DND-41 (cell line): ENCODE measurements around the gene IQCE.

ENCODE experiments used
- ATAC-seq: fragments of 200-7000 bp; cut with Tn5 transposase; 3 replicates; pipeline ENCODE4 v1.9.1; 2021; ENCODE audit warnings: low read depth; ENCODE audit not compliant: insufficient read depth
- DNase-seq: peaks from one replicate; pipeline ENCODE4 v3.0.0-alpha.2; 2020
- H2AFZ ChIP-seq: 2 replicates; pipeline ENCODE4 v1.6.0; 2012; ENCODE audit warnings: low read depth, low read length
- H3K27ac ChIP-seq: 2 replicates; pipeline ENCODE4 v1.5.1; 2012; ENCODE audit warnings: low read length, inconsistent platforms
- H3K27me3 ChIP-seq: fragments of 200-600 bp; sonication (generic); 2 replicates; pipeline ENCODE4 v1.6.0; 2012; ENCODE audit warnings: low read length, mild to moderate bottlenecking, inconsistent platforms; ENCODE audit not compliant: insufficient read depth, poor library complexity
- H3K36me3 ChIP-seq: 2 replicates; pipeline ENCODE4 v1.5.1; 2012; ENCODE audit warnings: low read length, inconsistent platforms; ENCODE audit not compliant: insufficient read depth
- H3K4me1 ChIP-seq: 2 replicates; pipeline ENCODE4 v1.5.1; 2012; ENCODE audit warnings: mild to moderate bottlenecking, low read length; ENCODE audit not compliant: insufficient read depth
- H3K4me2 ChIP-seq: 2 replicates; pipeline ENCODE4 v1.6.0; 2012; ENCODE audit warnings: mild to moderate bottlenecking, moderate library complexity, low read length, inconsistent platforms; ENCODE audit not compliant: insufficient read depth
- H3K4me3 ChIP-seq, 2 experiments: fragments of 200-600 bp in 1 of 2; shearing (Covaris generic) in 1 of 2; 2 replicates each; pipeline ENCODE4 v1.5.1; 2012 to 2016; ENCODE audit warnings: inconsistent platforms in 2 of 2, low read length in 2 of 2, mild to moderate bottlenecking in 2 of 2, low read depth in 1 of 2, moderate library complexity in 1 of 2
- H3K79me2 ChIP-seq: 2 replicates; pipeline ENCODE4 v1.6.0; 2012; ENCODE audit warnings: low read length, inconsistent platforms; ENCODE audit not compliant: insufficient read depth
- H3K9ac ChIP-seq: 2 replicates; pipeline ENCODE4 v1.6.0; 2012; ENCODE audit warnings: low read depth, mild to moderate bottlenecking, inconsistent platforms, low read length, moderate library complexity
- H3K9me3 ChIP-seq: 2 replicates; pipeline ENCODE4 v1.5.1; 2012; ENCODE audit warnings: low read length, moderate library complexity, mild to moderate bottlenecking, inconsistent platforms; ENCODE audit not compliant: insufficient read depth, severe bottlenecking
- H4K20me1 ChIP-seq: 2 replicates; pipeline ENCODE4 v1.6.0; 2012; ENCODE audit warnings: low read length; ENCODE audit not compliant: insufficient read depth
- EZH2 ChIP-seq: IDR thresholded peaks from 3 replicates; pipeline ENCODE4 v1.6.1; 2012; ENCODE audit warnings: borderline replicate concordance, low read depth, mild to moderate bottlenecking, moderate library complexity, low read length, inconsistent platforms; ENCODE audit not compliant: severe bottlenecking
- TF ChIP-seq, protein P1 (sequence below): IDR thresholded peaks from 2 replicates; pipeline ENCODE4 v1.5.1; 2012; ENCODE audit warnings: borderline replicate concordance, low read length, moderate library complexity, mild to moderate bottlenecking; ENCODE audit not compliant: poor library complexity, severe bottlenecking; ENCODE audit errors: extremely low read depth

Gene IQCE

DNA sequence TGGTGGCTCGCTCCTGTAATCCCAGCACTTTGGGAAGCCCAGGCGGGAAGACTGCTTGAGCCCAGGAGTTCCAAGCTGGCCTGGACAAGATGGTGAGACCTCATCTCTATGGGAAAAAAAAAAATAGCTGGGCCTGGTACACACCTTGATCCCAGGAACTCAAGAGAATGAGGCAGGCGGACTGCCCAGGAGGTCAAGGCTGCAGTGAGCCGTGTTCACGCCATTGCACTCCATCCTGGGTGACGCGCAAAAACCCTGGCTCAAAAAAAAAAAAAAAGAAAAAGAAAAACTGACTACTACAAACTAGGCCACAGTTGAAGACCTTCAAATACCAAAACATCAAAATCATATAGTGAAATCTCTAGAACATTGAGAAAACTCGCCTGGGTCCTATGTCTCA is 7.4 kb upstream of the IQCE start:
- H2AFZ ChIP-seq, result no peak overlapping the region
- H4K20me1 ChIP-seq, result peaks cover 12% of the 10 kb centered on the region
- H3K4me3 ChIP-seq, result no peak overlapping the region
- no peak overlapping the region for H3K9ac ChIP-seq
- no peak for ATAC-seq
- TF ChIP-seq EZH2, result no peak
- TF ChIP-seq, protein P1, sequence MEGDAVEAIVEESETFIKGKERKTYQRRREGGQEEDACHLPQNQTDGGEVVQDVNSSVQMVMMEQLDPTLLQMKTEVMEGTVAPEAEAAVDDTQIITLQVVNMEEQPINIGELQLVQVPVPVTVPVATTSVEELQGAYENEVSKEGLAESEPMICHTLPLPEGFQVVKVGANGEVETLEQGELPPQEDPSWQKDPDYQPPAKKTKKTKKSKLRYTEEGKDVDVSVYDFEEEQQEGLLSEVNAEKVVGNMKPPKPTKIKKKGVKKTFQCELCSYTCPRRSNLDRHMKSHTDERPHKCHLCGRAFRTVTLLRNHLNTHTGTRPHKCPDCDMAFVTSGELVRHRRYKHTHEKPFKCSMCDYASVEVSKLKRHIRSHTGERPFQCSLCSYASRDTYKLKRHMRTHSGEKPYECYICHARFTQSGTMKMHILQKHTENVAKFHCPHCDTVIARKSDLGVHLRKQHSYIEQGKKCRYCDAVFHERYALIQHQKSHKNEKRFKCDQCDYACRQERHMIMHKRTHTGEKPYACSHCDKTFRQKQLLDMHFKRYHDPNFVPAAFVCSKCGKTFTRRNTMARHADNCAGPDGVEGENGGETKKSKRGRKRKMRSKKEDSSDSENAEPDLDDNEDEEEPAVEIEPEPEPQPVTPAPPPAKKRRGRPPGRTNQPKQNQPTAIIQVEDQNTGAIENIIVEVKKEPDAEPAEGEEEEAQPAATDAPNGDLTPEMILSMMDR, result no peak
- peaks cover 38% of the 10 kb centered on the region for H3K79me2 ChIP-seq
- H3K27me3 ChIP-seq, result no peaks in the 10 kb centered on the region
- H3K27ac ChIP-seq, result no peak overlapping the region
- H3K36me3 ChIP-seq, result peaks cover 41% of the 10 kb centered on the region
- H3K9me3 ChIP-seq, result no peaks in the 10 kb centered on the region
- peaks cover 29% of the 10 kb centered on the region for H3K4me1 ChIP-seq
- H3K4me2 ChIP-seq, result no peak overlapping the region
- no peak for DNase-seq

DNA sequence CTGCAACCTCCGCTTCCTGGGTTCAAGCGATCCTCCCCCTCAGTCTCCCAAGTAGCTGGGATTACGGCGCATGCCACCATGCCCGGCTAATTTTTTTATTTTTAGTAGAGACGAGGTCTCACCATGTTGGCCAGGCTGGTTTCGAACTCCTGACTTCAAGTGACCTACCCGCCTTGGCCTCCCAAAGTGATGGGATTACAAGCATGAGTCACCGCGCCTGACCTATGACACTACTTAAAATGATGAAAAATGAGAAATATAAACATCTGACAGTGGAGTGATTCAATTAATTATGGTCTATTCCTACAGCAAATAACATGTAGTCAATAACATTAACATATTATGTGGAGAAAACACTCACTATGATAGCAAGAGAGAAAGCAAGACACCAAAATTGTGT is 5.7 kb upstream of the IQCE start:
- Histone ChIP-seq H3K79me2 (peaks cover 35% of the 10 kb centered on the region), H3K9me3 (no peaks in the 10 kb centered on the region), H3K4me2 (peak overlapping the region; percentile 100; the same call in 1 of the 2 replicates), H3K4me1 (peaks cover 31% of the 10 kb centered on the region), H3K4me3 (no peak overlapping the region), H3K27me3 (no peaks in the 10 kb centered on the region), H2AFZ (no peak overlapping the region), H3K27ac (no peak overlapping the region), H4K20me1 (peaks cover 5% of the 10 kb centered on the region), H3K9ac (no peak overlapping the region), H3K36me3 (peaks cover 26% of the 10 kb centered on the region)
- no peak for TF ChIP-seq EZH2
- TF ChIP-seq, protein P1, result no peak
- DNase-seq (no peak), ATAC-seq (no peak)

DNA sequence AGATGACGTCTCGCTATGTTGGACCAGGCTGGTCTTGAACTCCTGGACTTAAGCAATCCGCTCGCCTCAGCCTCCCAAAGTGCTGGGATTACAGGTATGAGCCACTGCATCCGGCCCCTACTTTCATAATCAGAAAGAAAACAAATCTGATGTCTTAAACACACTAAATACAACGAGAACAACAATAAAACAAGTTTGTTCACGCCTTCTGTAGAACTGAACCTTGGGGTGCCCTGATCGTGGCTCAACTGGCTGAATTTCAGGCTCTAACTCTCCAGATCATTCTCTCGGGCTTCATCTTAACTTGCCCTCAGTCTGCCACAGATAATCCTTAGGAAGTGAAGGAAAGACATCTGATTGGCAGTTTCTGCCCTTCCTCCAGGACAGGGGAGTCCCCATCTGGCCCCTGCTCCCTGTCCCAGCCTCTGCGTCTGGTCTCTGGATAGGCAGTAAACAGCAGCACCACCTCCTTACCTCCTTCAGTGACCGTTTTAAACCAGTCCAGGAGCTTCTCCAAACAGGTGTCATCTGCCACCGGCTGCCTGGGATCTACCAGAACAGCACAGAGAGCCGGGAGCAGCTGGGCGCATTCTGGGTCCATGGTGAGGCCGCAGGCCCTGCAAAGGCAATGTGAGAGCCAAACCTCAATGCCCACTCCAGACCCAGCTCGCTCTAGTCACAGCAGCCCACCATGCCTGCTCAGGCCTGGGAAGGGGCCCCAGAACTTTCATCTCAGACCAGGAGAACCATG is 4.8 kb upstream of the IQCE start:
- Histone ChIP-seq H3K9me3 (no peaks in the 10 kb centered on the region), H3K4me3 (peak overlapping the region; percentile 87 to 97), H3K4me2 (peak overlapping the region; percentile 100), H3K27me3 (no peaks in the 10 kb centered on the region), H2AFZ (peak overlapping the region; percentile 98; the same call in 1 of the 2 replicates), H3K4me1 (peaks cover 37% of the 10 kb centered on the region), H4K20me1 (peaks cover 5% of the 10 kb centered on the region), H3K36me3 (peaks cover 22% of the 10 kb centered on the region), H3K9ac (peak overlapping the region; percentile 99), H3K79me2 (peaks cover 35% of the 10 kb centered on the region), H3K27ac (peak overlapping the region; percentile 100)
- DNase-seq (no peak), ATAC-seq (no peak)
- TF ChIP-seq EZH2, result no peak
- TF ChIP-seq, protein P1, result no peak
